ENCODE data around the gene FGD2.

The FGD2 gene

DNA sequence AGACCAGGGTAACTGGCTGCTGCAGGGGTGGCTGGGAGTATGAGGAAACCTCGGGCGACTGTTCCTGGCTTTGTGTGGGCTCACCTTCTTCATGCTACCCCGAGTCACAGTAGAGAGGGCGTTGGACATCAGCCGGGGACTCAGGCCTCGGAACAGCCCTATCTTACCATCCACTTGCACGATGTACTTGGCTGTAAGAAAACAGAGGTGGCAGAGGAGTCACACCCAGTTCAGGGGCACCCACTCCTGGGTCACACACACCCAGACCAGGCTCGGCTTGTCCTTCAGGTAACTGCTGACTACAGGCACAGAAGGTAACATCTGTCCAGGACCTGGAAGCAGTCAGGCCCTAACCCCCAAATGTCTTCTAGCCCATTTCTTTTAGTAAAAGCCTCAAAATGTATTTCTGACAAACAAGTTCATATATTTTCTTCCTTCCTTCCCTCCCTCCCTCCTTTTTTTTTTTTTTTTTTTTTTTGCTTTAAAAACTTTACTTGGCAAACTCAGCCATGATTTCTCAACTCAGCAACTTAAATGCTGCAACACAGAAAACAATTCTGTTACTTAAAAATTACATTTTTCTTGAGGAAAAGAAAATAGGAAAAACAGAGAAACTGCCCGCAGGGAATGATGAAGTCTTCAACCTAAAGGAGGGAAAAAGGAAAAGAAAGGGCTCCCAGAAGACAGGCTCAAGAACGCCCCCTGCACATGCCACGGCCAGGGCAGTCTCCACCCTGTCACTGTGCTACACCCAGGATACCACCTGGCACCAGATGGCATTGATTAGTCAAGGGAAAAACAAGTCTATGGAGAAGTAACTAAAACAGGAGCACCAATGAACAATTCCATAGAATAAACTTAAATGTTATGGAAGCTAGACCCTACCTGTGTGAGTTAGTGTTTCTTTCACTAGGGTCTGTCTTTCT, 26.8 kb upstream of the FGD2 start:
- Histone ChIP-seq H3K27me3 (ENCODE audit: low read length) (no peaks in the 10 kb centered on the region), H3K4me3 (ENCODE audit: insufficient read depth, low read length, poor library complexity, severe bottlenecking) (no peak overlapping the region), H3K4me2 (ENCODE audit: low read depth, low read length, poor library complexity, severe bottlenecking) (no peak overlapping the region), H2AFZ (ENCODE audit: low read depth, low read length, severe bottlenecking) (no peak overlapping the region), H3K27ac (ENCODE audit: low read depth, low read length) (no peak overlapping the region), H3K36me3 (ENCODE audit: low read length) (peaks cover 23% of the 10 kb centered on the region; the same call in 1 of the 2 replicates), H3K9ac (ENCODE audit: low read length) (no peak overlapping the region), H3K79me2 (ENCODE audit: insufficient read depth, low read length) (peaks cover 58% of the 10 kb centered on the region), H4K20me1 (ENCODE audit: low read depth, low read length) (peaks cover 4% of the 10 kb centered on the region; the same call in 1 of the 2 replicates), H3K9me3 (ENCODE audit: insufficient read depth, low read length) (no peaks in the 10 kb centered on the region), H3F3A (ENCODE audit: insufficient read depth) (no peaks in the 10 kb centered on the region), H3K9me2 (replicated peaks; ENCODE audit: insufficient read depth, low read length) (no peaks in the 10 kb centered on the region)
- TF ChIP-seq, protein P1, sequence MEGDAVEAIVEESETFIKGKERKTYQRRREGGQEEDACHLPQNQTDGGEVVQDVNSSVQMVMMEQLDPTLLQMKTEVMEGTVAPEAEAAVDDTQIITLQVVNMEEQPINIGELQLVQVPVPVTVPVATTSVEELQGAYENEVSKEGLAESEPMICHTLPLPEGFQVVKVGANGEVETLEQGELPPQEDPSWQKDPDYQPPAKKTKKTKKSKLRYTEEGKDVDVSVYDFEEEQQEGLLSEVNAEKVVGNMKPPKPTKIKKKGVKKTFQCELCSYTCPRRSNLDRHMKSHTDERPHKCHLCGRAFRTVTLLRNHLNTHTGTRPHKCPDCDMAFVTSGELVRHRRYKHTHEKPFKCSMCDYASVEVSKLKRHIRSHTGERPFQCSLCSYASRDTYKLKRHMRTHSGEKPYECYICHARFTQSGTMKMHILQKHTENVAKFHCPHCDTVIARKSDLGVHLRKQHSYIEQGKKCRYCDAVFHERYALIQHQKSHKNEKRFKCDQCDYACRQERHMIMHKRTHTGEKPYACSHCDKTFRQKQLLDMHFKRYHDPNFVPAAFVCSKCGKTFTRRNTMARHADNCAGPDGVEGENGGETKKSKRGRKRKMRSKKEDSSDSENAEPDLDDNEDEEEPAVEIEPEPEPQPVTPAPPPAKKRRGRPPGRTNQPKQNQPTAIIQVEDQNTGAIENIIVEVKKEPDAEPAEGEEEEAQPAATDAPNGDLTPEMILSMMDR (IDR thresholded peaks at IDR 0.05; ENCODE audit: insufficient read depth, low read length, poor library complexity, severe bottlenecking) = no peak
- no peak for TF ChIP-seq EZH2phosphoT487 (conservative IDR thresholded peaks at IDR 0.05; ENCODE audit: low read length)

DNA sequence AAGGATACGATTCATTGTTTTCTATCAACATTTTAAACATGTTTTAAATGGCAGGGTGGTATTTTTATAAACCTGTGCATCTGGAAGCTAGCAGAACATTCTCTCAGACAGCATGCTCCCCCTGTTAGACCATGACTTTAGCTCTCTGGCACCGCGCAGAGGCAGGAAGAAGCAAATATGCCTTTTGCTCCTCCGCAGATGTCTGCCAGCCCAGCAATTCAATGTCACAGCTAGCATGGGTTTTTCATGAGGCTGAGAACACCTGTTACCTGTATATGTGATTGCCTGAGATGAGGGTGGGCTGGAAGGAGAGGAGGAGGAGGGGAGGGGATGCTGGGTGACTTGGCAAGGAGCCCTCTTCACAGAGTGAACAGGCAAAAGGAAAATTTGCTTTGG, 26.1 kb upstream of the FGD2 start:
- H2AFZ ChIP-seq (ENCODE audit: low read depth, low read length, severe bottlenecking) = no peak overlapping the region
- TF ChIP-seq, protein P1 (IDR thresholded peaks at IDR 0.05; ENCODE audit: insufficient read depth, low read length, poor library complexity, severe bottlenecking) = peak; percentile 33
- TF ChIP-seq EZH2phosphoT487 (conservative IDR thresholded peaks at IDR 0.05; ENCODE audit: low read length) = no peak
- no peak overlapping the region for H3K9ac ChIP-seq (ENCODE audit: low read length)
- no peaks in the 10 kb centered on the region for H3K9me2 ChIP-seq (replicated peaks; ENCODE audit: insufficient read depth, low read length)
- H3K27me3 ChIP-seq (ENCODE audit: low read length) = no peaks in the 10 kb centered on the region
- H3K9me3 ChIP-seq (ENCODE audit: insufficient read depth, low read length) = no peaks in the 10 kb centered on the region
- peaks cover 11% of the 10 kb centered on the region; the same call in 1 of the 2 replicates for H4K20me1 ChIP-seq (ENCODE audit: low read depth, low read length)
- H3K4me3 ChIP-seq (ENCODE audit: insufficient read depth, low read length, poor library complexity, severe bottlenecking) = no peak overlapping the region
- no peaks in the 10 kb centered on the region for H3F3A ChIP-seq (ENCODE audit: insufficient read depth)
- no peak overlapping the region for H3K27ac ChIP-seq (ENCODE audit: low read depth, low read length)
- H3K4me2 ChIP-seq (ENCODE audit: low read depth, low read length, poor library complexity, severe bottlenecking) = no peak overlapping the region
- peaks cover 20% of the 10 kb centered on the region; the same call in 1 of the 2 replicates for H3K36me3 ChIP-seq (ENCODE audit: low read length)
- peaks cover 65% of the 10 kb centered on the region for H3K79me2 ChIP-seq (ENCODE audit: insufficient read depth, low read length)

DNA sequence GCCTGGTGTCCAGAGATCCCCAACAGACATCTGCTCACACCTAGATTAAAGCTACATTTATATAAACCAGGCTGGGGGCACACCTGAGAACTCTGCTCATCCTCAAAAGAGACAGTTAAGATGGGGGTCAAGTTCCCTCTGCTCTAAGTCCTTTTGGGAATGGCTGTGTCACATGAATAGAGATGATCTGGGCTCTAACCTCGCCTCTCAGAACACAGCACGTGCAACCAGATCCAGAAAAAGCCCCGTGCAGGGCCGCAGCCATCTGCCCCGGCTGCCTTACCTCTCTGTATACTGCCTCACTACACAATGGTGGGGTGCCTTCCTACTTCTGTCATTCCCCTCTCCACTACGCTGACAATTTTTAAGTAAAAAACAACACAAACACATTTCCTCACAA, 25.3 kb upstream of the FGD2 start:
- Histone ChIP-seq H3K27ac (ENCODE audit: low read depth, low read length) (no peak overlapping the region), H3K9me2 (replicated peaks; ENCODE audit: insufficient read depth, low read length) (no peaks in the 10 kb centered on the region), H3K4me2 (ENCODE audit: low read depth, low read length, poor library complexity, severe bottlenecking) (no peak overlapping the region), H3K27me3 (ENCODE audit: low read length) (no peaks in the 10 kb centered on the region), H4K20me1 (ENCODE audit: low read depth, low read length) (peaks cover 17% of the 10 kb centered on the region; the same call in 1 of the 2 replicates), H3F3A (ENCODE audit: insufficient read depth) (no peaks in the 10 kb centered on the region), H3K36me3 (ENCODE audit: low read length) (peaks cover 12% of the 10 kb centered on the region; the same call in 1 of the 2 replicates), H3K9me3 (ENCODE audit: insufficient read depth, low read length) (no peaks in the 10 kb centered on the region), H2AFZ (ENCODE audit: low read depth, low read length, severe bottlenecking) (no peak overlapping the region), H3K4me3 (ENCODE audit: insufficient read depth, low read length, poor library complexity, severe bottlenecking) (no peak overlapping the region), H3K79me2 (ENCODE audit: insufficient read depth, low read length) (peaks cover 73% of the 10 kb centered on the region), H3K9ac (ENCODE audit: low read length) (no peak overlapping the region)
- no peak for TF ChIP-seq EZH2phosphoT487 (conservative IDR thresholded peaks at IDR 0.05; ENCODE audit: low read length)
- TF ChIP-seq, protein P1 (IDR thresholded peaks at IDR 0.05; ENCODE audit: insufficient read depth, low read length, poor library complexity, severe bottlenecking) = no peak
